PC-9 (cell line): ENCODE data around the gene PSPN.

Experiments
- CTCF ChIP-seq: fragments of 200-600 bp; sonication (generic); conservative IDR thresholded peaks from 2 replicates; pipeline ENCODE4 v1.6.1; 2017; ENCODE audit warnings: mixed run types, antibody characterized with exemption, mild to moderate bottlenecking, moderate library complexity
- EZH2 ChIP-seq: fragments of 200-600 bp; sonication (generic); IDR thresholded peaks from 2 replicates; pipeline ENCODE4 v1.8.0; 2017; ENCODE audit warnings: antibody characterized with exemption, low read depth

GRCh38 chr19:6325614-6326013, 50.1 kb downstream of the PSPN start:
- TF ChIP-seq CTCF (no peak), EZH2 (no peak)
